K562 (cell line): Measurements from ENCODE around the gene PDE6D. TPM values are rescaled to one million over a fixed set of nuclear protein-coding genes. Genes with fewer than 3 reads are reported as not detected.

Experiments
- CSDE1 ChIP-seq, 2 experiments: fragments of 450-650 bp; IDR thresholded peaks; 2 replicates each; pipeline ENCODE4 v1.6.1; 2016; ENCODE audit warnings: mild to moderate bottlenecking in 1 of 2
- ELF2 ChIP-seq: fragments of 250-450 bp; sonication (Bioruptor Pico); IDR thresholded peaks from 2 replicates; pipeline ENCODE4 v1.5.0; 2021; ENCODE audit warnings: mild to moderate bottlenecking
- GTF2E2 ChIP-seq: fragments of 200-800 bp; sonication (Bioruptor generic); IDR thresholded peaks from 2 replicates; pipeline ENCODE4 v1.6.1; 2016; ENCODE audit warnings: missing genetic modification characterization, missing compliant biosample characterization
- KHSRP ChIP-seq: fragments of 450-650 bp; IDR thresholded peaks from 2 replicates; pipeline ENCODE4 v1.6.1; 2017
- LARP7 ChIP-seq: fragments of 450-650 bp; IDR thresholded peaks from 2 replicates; pipeline ENCODE4 v1.6.1; 2016
- SAFB2 ChIP-seq: fragments of 200-400 bp; formaldehyde crosslinking; IDR thresholded peaks from 2 replicates; pipeline ENCODE4 v1.6.1; 2018; ENCODE audit warnings: borderline replicate concordance, low read length, low read depth, moderate library complexity; ENCODE audit not compliant: severe bottlenecking
- SMC3 ChIP-seq: conservative IDR thresholded peaks from 2 replicates; pipeline ENCODE4 v1.6.1; 2011; ENCODE audit warnings: low read depth, low read length, improper control_type of control experiment; ENCODE audit not compliant: insufficient read depth
- polyA plus RNA-seq, 8 experiments: library from polyadenylated mRNA; depleted of rRNA in 4 of 8; stranded (reverse) in 5 of 8; unstranded in 3 of 8; fragments of >200 nt; fragmentation: Nextera tagmentation in 2 of 8; fragmentation: Illumina TruSeq in 1 of 8; extraction: Ambion mirVana in 2 of 8; extraction: Trizol in 1 of 8; gene quantifications; 2 replicates each; pipeline versions ENCODE4 v1.2.1 to v1.2.3, GENCODE V29; 2011 to 2014; ENCODE audit warnings: inconsistent platforms in 1 of 8, missing spikeins in 1 of 8
- total RNA-seq, 7 experiments: library from RNA; depleted of rRNA in 6 of 7; stranded (reverse); fragments of >200 nt in 6 of 7; fragmentation: Illumina TruSeq in 2 of 7; extraction: Trizol in 2 of 7; gene quantifications; 2 replicates each; pipeline versions ENCODE4 v1.2.1 to v1.2.3, GENCODE V29; 2011 to 2021; ENCODE audit warnings: low replicate concordance in 1 of 7
- TF ChIP-seq, protein P1 (sequence below), 2 experiments: fragments of 150-350 bp in 1 of 2; IDR thresholded peaks; 2 replicates each; pipeline ENCODE4 v1.6.1; 2012 to 2016; ENCODE audit warnings: low read depth in 2 of 2, low read length in 2 of 2, mild to moderate bottlenecking in 1 of 2, moderate library complexity in 1 of 2
- TF ChIP-seq, protein P2 (sequence below): fragments of 150-350 bp; IDR thresholded peaks from 2 replicates; pipeline ENCODE4 v1.6.1; 2014; ENCODE audit warnings: low read depth, mild to moderate bottlenecking, low read length, borderline replicate concordance
- TF ChIP-seq, protein P3 (sequence below): IDR thresholded peaks from 2 replicates; pipeline ENCODE4 v1.6.1; 2011; ENCODE audit warnings: borderline replicate concordance, low read depth, mild to moderate bottlenecking, moderate library complexity, low read length; ENCODE audit not compliant: insufficient read depth, poor library complexity, severe bottlenecking
- TF ChIP-seq, protein P4 (sequence below): IDR thresholded peaks from 2 replicates; pipeline ENCODE4 v1.6.1; 2012; ENCODE audit warnings: low read depth, low read length, improper control_type of control experiment, borderline replicate concordance
- TF ChIP-seq, protein P5 (sequence below), 2 experiments: IDR thresholded peaks; 2 replicates each; pipeline ENCODE4 v1.6.1; 2012; ENCODE audit warnings: improper control_type of control experiment in 2 of 2, low read depth in 2 of 2, low read length in 2 of 2, borderline replicate concordance in 1 of 2

PDE6D gene
- total and polyA plus RNA-seq, 9 of the 15 experiments (the other 6 are each of a cell fraction or from before 2014, with no cell fraction given): 0.65 to 11.6 (median 7.0) TPM

DNA sequence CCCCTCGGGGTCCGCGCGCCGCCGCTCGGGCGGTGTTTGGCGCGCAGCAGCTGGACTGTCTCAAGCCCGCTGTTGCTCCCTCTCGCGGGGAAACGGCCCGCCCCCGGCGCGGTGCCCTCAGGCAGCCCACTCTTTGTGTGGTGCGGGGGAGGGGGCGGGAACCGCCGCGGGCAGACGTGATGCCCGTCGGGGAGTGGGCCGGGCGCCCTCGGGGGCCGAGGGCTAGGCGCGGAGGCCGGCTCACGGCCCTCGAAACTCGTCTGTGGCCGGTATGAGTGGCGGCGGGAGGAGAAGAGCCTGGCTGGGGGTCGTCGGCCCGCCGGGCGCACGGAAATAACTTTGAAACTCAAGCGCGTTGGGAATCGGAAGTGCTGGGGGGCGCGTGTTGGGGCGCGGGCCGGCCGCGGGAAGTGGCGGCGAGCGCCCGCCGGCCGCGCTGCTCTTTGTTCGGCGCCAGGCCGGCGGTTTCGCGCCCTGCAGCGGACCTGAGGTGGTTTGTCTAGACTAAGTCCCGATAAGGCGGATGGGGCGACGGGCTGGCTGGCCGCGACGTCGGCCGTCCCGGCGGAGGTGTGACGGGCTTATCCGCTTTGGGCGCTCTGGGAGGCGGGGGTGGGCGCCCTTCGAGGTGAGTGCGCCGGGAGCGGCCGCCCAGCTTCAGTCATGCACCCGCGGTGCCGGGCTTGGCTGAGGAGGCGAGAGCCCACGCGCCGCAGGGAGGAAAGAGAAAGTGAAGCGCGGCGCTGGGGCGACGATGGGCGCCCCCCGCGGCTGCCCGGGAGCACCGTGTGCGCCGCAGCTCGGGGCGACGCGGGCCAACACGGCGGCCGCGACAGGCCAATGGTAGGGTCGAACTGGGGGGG lies 72.1 kb downstream of the PDE6D start (continued):
- TF ChIP-seq, protein P1, sequence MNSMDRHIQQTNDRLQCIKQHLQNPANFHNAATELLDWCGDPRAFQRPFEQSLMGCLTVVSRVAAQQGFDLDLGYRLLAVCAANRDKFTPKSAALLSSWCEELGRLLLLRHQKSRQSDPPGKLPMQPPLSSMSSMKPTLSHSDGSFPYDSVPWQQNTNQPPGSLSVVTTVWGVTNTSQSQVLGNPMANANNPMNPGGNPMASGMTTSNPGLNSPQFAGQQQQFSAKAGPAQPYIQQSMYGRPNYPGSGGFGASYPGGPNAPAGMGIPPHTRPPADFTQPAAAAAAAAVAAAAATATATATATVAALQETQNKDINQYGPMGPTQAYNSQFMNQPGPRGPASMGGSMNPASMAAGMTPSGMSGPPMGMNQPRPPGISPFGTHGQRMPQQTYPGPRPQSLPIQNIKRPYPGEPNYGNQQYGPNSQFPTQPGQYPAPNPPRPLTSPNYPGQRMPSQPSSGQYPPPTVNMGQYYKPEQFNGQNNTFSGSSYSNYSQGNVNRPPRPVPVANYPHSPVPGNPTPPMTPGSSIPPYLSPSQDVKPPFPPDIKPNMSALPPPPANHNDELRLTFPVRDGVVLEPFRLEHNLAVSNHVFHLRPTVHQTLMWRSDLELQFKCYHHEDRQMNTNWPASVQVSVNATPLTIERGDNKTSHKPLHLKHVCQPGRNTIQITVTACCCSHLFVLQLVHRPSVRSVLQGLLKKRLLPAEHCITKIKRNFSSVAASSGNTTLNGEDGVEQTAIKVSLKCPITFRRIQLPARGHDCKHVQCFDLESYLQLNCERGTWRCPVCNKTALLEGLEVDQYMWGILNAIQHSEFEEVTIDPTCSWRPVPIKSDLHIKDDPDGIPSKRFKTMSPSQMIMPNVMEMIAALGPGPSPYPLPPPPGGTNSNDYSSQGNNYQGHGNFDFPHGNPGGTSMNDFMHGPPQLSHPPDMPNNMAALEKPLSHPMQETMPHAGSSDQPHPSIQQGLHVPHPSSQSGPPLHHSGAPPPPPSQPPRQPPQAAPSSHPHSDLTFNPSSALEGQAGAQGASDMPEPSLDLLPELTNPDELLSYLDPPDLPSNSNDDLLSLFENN (IDR thresholded peaks at IDR 0.05; ENCODE audit: low read depth in 2 of 2, low read length in 2 of 2): no peak
- no peak for TF ChIP-seq KHSRP
- TF ChIP-seq, protein P2, sequence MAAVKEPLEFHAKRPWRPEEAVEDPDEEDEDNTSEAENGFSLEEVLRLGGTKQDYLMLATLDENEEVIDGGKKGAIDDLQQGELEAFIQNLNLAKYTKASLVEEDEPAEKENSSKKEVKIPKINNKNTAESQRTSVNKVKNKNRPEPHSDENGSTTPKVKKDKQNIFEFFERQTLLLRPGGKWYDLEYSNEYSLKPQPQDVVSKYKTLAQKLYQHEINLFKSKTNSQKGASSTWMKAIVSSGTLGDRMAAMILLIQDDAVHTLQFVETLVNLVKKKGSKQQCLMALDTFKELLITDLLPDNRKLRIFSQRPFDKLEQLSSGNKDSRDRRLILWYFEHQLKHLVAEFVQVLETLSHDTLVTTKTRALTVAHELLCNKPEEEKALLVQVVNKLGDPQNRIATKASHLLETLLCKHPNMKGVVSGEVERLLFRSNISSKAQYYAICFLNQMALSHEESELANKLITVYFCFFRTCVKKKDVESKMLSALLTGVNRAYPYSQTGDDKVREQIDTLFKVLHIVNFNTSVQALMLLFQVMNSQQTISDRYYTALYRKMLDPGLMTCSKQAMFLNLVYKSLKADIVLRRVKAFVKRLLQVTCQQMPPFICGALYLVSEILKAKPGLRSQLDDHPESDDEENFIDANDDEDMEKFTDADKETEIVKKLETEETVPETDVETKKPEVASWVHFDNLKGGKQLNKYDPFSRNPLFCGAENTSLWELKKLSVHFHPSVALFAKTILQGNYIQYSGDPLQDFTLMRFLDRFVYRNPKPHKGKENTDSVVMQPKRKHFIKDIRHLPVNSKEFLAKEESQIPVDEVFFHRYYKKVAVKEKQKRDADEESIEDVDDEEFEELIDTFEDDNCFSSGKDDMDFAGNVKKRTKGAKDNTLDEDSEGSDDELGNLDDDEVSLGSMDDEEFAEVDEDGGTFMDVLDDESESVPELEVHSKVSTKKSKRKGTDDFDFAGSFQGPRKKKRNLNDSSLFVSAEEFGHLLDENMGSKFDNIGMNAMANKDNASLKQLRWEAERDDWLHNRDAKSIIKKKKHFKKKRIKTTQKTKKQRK: no peak
- peak; percentile 90; the same call in 1 of the 2 replicates for TF ChIP-seq GTF2E2 (tag)
- TF ChIP-seq, protein P3, sequence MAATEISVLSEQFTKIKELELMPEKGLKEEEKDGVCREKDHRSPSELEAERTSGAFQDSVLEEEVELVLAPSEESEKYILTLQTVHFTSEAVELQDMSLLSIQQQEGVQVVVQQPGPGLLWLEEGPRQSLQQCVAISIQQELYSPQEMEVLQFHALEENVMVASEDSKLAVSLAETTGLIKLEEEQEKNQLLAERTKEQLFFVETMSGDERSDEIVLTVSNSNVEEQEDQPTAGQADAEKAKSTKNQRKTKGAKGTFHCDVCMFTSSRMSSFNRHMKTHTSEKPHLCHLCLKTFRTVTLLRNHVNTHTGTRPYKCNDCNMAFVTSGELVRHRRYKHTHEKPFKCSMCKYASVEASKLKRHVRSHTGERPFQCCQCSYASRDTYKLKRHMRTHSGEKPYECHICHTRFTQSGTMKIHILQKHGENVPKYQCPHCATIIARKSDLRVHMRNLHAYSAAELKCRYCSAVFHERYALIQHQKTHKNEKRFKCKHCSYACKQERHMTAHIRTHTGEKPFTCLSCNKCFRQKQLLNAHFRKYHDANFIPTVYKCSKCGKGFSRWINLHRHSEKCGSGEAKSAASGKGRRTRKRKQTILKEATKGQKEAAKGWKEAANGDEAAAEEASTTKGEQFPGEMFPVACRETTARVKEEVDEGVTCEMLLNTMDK: peak; percentile 42
- TF ChIP-seq, protein P4, sequence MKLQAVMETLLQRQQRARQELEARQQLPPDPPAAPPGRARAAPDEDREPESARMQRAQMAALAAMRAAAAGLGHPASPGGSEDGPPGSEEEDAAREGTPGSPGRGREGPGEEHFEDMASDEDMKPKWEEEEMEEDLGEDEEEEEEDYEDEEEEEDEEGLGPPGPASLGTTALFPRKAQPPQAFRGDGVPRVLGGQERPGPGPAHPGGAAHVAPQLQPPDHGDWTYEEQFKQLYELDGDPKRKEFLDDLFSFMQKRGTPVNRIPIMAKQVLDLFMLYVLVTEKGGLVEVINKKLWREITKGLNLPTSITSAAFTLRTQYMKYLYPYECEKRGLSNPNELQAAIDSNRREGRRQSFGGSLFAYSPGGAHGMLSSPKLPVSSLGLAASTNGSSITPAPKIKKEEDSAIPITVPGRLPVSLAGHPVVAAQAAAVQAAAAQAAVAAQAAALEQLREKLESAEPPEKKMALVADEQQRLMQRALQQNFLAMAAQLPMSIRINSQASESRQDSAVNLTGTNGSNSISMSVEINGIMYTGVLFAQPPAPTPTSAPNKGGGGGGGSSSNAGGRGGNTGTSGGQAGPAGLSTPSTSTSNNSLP: no peak
- no peak for TF ChIP-seq SAFB2
- TF ChIP-seq SMC3: no peak
- TF ChIP-seq, protein P5, sequence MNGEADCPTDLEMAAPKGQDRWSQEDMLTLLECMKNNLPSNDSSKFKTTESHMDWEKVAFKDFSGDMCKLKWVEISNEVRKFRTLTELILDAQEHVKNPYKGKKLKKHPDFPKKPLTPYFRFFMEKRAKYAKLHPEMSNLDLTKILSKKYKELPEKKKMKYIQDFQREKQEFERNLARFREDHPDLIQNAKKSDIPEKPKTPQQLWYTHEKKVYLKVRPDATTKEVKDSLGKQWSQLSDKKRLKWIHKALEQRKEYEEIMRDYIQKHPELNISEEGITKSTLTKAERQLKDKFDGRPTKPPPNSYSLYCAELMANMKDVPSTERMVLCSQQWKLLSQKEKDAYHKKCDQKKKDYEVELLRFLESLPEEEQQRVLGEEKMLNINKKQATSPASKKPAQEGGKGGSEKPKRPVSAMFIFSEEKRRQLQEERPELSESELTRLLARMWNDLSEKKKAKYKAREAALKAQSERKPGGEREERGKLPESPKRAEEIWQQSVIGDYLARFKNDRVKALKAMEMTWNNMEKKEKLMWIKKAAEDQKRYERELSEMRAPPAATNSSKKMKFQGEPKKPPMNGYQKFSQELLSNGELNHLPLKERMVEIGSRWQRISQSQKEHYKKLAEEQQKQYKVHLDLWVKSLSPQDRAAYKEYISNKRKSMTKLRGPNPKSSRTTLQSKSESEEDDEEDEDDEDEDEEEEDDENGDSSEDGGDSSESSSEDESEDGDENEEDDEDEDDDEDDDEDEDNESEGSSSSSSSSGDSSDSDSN (IDR thresholded peaks at IDR 0.05; ENCODE audit: borderline replicate concordance in 1 of 2, low read depth in 2 of 2, low read length in 2 of 2): no peak
- TF ChIP-seq CSDE1 (IDR thresholded peaks at IDR 0.05): no peak
- no peak for TF ChIP-seq LARP7
- TF ChIP-seq ELF2 (CRISPR knock-in tag): no peak
